BJ (cell line): ENCODE results near the gene VLDLR. TPM values are rescaled to one million over a fixed set of nuclear protein-coding genes. Genes with fewer than 3 reads are reported as not detected.

ENCODE experiments used
- CTCF ChIA-PET: fragments of 350-600 bp; formaldehyde crosslinking; extraction: SDS; loops from one replicate; lab custom pipeline; 2021; ENCODE audit warnings: antibody characterized with exemption, inconsistent platforms; lab: Yijun Ruan, JAX
- POLR2A ChIA-PET: fragments of 300-600 bp; sonication (Branson Sonifier 250); formaldehyde crosslinking; extraction: SDS; loops from one replicate; lab custom pipeline; 2021; ENCODE audit warnings: antibody characterized with exemption; lab: Charles Lee
- DNase-seq: peaks from one replicate; pipeline ENCODE4 v3.0.0-alpha.2; 2011; ENCODE audit warnings: low read depth
- H3K27me3 ChIP-seq: 2 replicates; pipeline ENCODE4 v1.6.0; 2011; ENCODE audit warnings: low read length; ENCODE audit not compliant: control insufficient read depth, insufficient read depth
- H3K36me3 ChIP-seq: 2 replicates; pipeline ENCODE4 v1.5.1; 2011; ENCODE audit warnings: low read length; ENCODE audit not compliant: control insufficient read depth, insufficient read depth
- H3K4me3 ChIP-seq: 2 replicates; pipeline ENCODE4 v1.5.1; 2011; ENCODE audit warnings: low read depth, mild to moderate bottlenecking, control low read depth, low read length
- CTCF ChIP-seq: IDR thresholded peaks from 2 replicates; pipeline ENCODE4 v1.5.1; 2011; ENCODE audit warnings: low read depth, mild to moderate bottlenecking, control low read depth, inconsistent platforms, low read length, moderate library complexity; ENCODE audit not compliant: insufficient read depth
- polyA plus RNA-seq: library from polyadenylated mRNA; depleted of rRNA; stranded (reverse); fragments of >200 nt; gene quantifications from 2 replicates; pipeline ENCODE4 v1.2.3, GENCODE V29; 2011

Gene VLDLR
- polyA plus RNA-seq, 1 experiment, result 34.4 TPM

- ChIA-PET POLR2A (interaction anchor here (0.5 kb wide), 1 partner anchor 579 kb away, joined by 3 read pairs; no protein-coding TSS in a partner anchor), CTCF (interaction anchor here (0.9 to 1.3 kb wide), 2 partner anchors 9 to 12 kb away, joined by 3 read pairs; no protein-coding TSS in a partner anchor)
- H3K27me3 ChIP-seq, result no peaks in the 10 kb centered on the region
- no peaks in the 10 kb centered on the region for H3K36me3 ChIP-seq
- DNase-seq, result peak; percentile 37
- no peak overlapping the region for H3K4me3 ChIP-seq
- no peak for TF ChIP-seq CTCF
These were observed 10.6 kb upstream of the VLDLR start for GRCh38 chr9:2610985-2611384.

DNA sequence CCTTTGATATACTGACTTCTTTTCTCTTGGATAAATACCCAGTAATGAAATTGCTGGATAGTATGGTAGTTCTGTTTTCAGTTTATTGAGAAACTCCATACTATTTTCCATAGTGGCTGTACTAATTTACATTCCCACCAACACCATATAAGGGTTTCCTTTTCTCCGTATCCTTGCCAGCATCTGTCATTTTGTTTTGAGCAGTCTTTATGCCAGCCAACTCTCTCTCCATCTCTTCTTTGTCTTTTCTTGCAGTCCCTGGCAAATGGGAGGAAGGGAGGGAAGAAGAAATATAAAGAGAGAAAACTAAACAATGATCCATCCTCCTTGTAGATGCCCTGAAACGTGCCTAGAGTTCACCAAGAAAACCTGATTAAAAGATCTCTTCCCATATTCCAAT, 9.6 kb upstream of the VLDLR start:
- no peak overlapping the region for H3K4me3 ChIP-seq
- POLR2A ChIA-PET, result no interaction called here
- H3K27me3 ChIP-seq, result no peaks in the 10 kb centered on the region
- CTCF ChIA-PET, result interaction anchor here (0.9 to 1.3 kb wide), 2 partner anchors 8 to 11 kb away, joined by 3 read pairs; no protein-coding TSS in a partner anchor
- no peaks in the 10 kb centered on the region for H3K36me3 ChIP-seq
- no peak for DNase-seq
- no peak for TF ChIP-seq CTCF

DNA sequence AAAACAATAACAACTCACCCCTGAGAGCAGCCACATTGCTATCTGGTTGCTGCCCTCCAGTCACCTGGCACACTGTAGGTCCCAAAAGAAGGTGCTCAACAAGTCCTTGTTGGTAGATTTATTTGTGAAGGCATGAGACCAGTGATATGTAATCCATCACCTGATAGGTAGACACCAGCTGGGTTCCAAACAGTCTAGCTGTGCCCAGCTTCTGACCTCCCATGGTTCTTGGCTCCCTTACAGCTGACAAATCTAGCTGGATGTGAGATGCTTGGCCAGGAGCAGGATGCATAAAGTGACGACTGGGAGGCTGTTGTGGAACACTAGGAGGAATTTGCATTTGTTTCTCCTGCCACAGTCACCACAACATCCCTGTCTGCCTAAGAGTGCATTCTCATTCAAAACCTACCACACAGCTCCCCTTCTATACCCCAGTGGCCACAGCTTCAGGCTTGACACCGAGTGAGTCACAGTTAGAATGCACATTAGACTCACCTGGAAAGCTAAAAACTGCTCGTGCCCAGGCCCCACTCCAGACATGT, 7.8 kb upstream of the VLDLR start:
- DNase-seq, result no peak
- Histone ChIP-seq H3K4me3 (no peak overlapping the region), H3K27me3 (no peaks in the 10 kb centered on the region), H3K36me3 (no peaks in the 10 kb centered on the region)
- ChIA-PET POLR2A (no interaction called here), CTCF (interaction anchor here (0.6 kb wide), 2 partner anchors 28 to 454 kb away, joined by 3 read pairs; no protein-coding TSS in a partner anchor)
- TF ChIP-seq CTCF, result no peak

DNA sequence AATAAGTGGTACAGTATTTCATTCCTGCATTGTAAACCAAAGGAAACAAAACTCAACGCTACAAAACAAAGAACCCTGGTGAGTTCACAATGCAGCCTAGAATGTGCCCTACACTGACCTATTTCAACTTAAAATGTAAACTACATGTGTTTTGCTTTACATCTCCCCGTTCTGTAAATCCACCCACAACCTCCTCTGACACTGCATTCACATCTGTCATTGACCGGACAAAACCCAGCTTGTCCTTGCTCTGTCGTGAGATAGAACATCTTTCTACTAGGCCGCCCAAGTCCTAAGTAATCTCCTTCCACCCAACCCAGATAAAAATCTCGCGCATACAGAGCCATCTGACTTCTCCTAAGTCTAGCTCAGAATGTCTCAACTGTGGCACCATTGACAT, 6.1 kb upstream of the VLDLR start:
- ChIA-PET CTCF (no interaction called here), POLR2A (no interaction called here)
- no peak for TF ChIP-seq CTCF
- Histone ChIP-seq H3K36me3 (no peaks in the 10 kb centered on the region), H3K4me3 (no peak overlapping the region), H3K27me3 (0 out of 2 replicates have a peak, but pooled peaks cover 2% of the 10 kb centered on the region)
- DNase-seq, result no peak

GRCh38 chr9:2616692-2617377, 4.8 kb upstream of the VLDLR start:
- Histone ChIP-seq H3K4me3 (no peak overlapping the region), H3K27me3 (0 out of 2 replicates have a peak, but pooled peaks cover 2% of the 10 kb centered on the region), H3K36me3 (no peaks in the 10 kb centered on the region)
- TF ChIP-seq CTCF, result no peak
- ChIA-PET POLR2A (no interaction called here), CTCF (no interaction called here)
- no peak for DNase-seq
